Measurements from ENCODE around the gene CADM4. TPM values are rescaled to one million over a fixed set of nuclear protein-coding genes. Genes with fewer than 3 reads are reported as not detected.

CADM4 gene
- total and polyA plus RNA-seq, 4 donors: 0.47 to 4.9 (median 3.3) TPM

- Histone ChIP-seq H3K36me3 (ENCODE audit: control insufficient read depth in 4 of 4, insufficient read depth in 3 of 4, low read depth in 1 of 4, low read length in 3 of 4) (peaks cover 0 to 3% (median 0%) of the 10 kb centered on the region in 4 donors), H3K4me1 (ENCODE audit: control insufficient read depth in 4 of 4, insufficient read depth in 4 of 4, low read length in 3 of 4) (peaks cover 0 to 4% (median 0%) of the 10 kb centered on the region in 4 donors), H3K9ac (ENCODE audit: low read depth in 1 of 2, low read length in 2 of 2) (no peak overlapping the region), H3K27me3 (ENCODE audit: control insufficient read depth in 4 of 4, insufficient read depth in 4 of 4, low read length in 3 of 4) (no peaks in the 10 kb centered on the region), H3K9me3 (ENCODE audit: control insufficient read depth in 4 of 4, low read length in 3 of 4) (peaks cover 0 to 4% (median 0%) of the 10 kb centered on the region in 4 donors), H3K4me3 (ENCODE audit: low read depth in 1 of 3, low read length in 3 of 3) (no peak overlapping the region), H3K27ac (ENCODE audit: low read depth in 1 of 2, low read length in 2 of 2) (no peak overlapping the region)
- TF ChIP-seq EGR1 (IDR thresholded peaks at IDR 0.05; ENCODE audit: low read depth in 2 of 2) (no peak), FOXA1 (IDR thresholded peaks at IDR 0.05) (no peak), HNF4A (conservative IDR thresholded peaks at IDR 0.05) (no peak)
- WGBS: 89% methylated on average over 2 of the region's 2 CpGs
- no peak for DNase-seq (ENCODE audit: low spot score)
These were observed 9.9 kb upstream of the CADM4 start for GRCh38 chr19:43649514-43649913.

DNA sequence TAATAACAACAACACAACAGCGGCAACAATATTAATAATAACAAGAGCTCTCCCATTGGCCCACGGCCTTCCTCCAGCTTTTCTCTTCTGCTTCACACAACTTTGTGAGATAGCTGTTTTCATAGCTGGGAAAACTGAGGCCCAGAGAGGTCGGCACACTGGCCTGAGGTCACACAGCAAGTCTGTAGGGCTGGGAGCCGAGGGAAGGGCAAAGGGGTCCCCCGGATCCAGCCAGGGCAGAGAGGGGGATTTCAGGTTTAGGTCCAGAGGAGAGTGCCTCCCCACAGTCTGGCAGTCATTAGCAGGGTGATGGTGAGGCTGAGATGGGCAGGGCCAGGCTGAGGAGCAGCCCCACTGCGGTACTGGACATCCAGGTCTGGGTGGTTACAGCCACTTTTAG lies 9.0 kb upstream of the CADM4 start:
- 91% methylated on average over 6 of the region's 6 CpGs for WGBS
- Histone ChIP-seq H3K36me3 (ENCODE audit: control insufficient read depth in 4 of 4, insufficient read depth in 3 of 4, low read depth in 1 of 4, low read length in 3 of 4) (peaks cover 0 to 3% (median 0%) of the 10 kb centered on the region in 4 donors), H3K4me3 (ENCODE audit: low read depth in 1 of 3, low read length in 3 of 3) (no peak overlapping the region), H3K27me3 (ENCODE audit: control insufficient read depth in 4 of 4, insufficient read depth in 4 of 4, low read length in 3 of 4) (no peaks in the 10 kb centered on the region), H3K27ac (ENCODE audit: low read depth in 1 of 2, low read length in 2 of 2) (no peak overlapping the region), H3K9me3 (ENCODE audit: control insufficient read depth in 4 of 4, low read length in 3 of 4) (peaks cover 0 to 4% (median 0%) of the 10 kb centered on the region in 4 donors), H3K4me1 (ENCODE audit: control insufficient read depth in 4 of 4, insufficient read depth in 4 of 4, low read length in 3 of 4) (peaks cover 0 to 4% (median 0%) of the 10 kb centered on the region in 4 donors), H3K9ac (ENCODE audit: low read depth in 1 of 2, low read length in 2 of 2) (no peak overlapping the region)
- no peak for DNase-seq (ENCODE audit: low spot score)
- no peak for TF ChIP-seq JUND (IDR thresholded peaks at IDR 0.05)
- no peak for TF ChIP-seq TAF1 (conservative IDR thresholded peaks at IDR 0.05)
- no peak for TF ChIP-seq ATF3 (IDR thresholded peaks at IDR 0.05)
- TF ChIP-seq CTCF (IDR thresholded peaks at IDR 0.05; ENCODE audit: low read depth, low read length, missing input control): no peak
- TF ChIP-seq RAD21 (IDR thresholded peaks at IDR 0.05): no peak
- no peak for TF ChIP-seq EGR1 (IDR thresholded peaks at IDR 0.05; ENCODE audit: low read depth in 2 of 2)
- no peak for TF ChIP-seq HNF4A (conservative IDR thresholded peaks at IDR 0.05)
- TF ChIP-seq SP1 (IDR thresholded peaks at IDR 0.05): no peak
- TF ChIP-seq FOXA2 (IDR thresholded peaks at IDR 0.05): no peak
- TF ChIP-seq RXRA (IDR thresholded peaks at IDR 0.05): no peak
- no peak for TF ChIP-seq GABPA (IDR thresholded peaks at IDR 0.05 in 1 of 2, conservative IDR thresholded peaks at IDR 0.05 in 1 of 2)
- TF ChIP-seq REST (IDR thresholded peaks at IDR 0.05): no peak
- no peak for TF ChIP-seq NR2F2 (IDR thresholded peaks at IDR 0.05)
- no peak for TF ChIP-seq ZBTB33 (IDR thresholded peaks at IDR 0.05)
- TF ChIP-seq, protein P1, sequence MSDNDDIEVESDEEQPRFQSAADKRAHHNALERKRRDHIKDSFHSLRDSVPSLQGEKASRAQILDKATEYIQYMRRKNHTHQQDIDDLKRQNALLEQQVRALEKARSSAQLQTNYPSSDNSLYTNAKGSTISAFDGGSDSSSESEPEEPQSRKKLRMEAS (IDR thresholded peaks at IDR 0.05): no peak

All from liver (tissue), 9 donors.